BJ (cell line): ENCODE measurements around the gene HDLBP. TPM values are rescaled to one million over a fixed set of nuclear protein-coding genes. Genes with fewer than 3 reads are reported as not detected.

Experiments
- CTCF ChIA-PET: fragments of 350-600 bp; formaldehyde crosslinking; extraction: SDS; loops from one replicate; lab custom pipeline; 2021; ENCODE audit warnings: antibody characterized with exemption, inconsistent platforms; lab: Yijun Ruan, JAX
- POLR2A ChIA-PET: fragments of 300-600 bp; sonication (Branson Sonifier 250); formaldehyde crosslinking; extraction: SDS; loops from one replicate; lab custom pipeline; 2021; ENCODE audit warnings: antibody characterized with exemption; lab: Charles Lee
- DNase-seq: peaks from one replicate; pipeline ENCODE4 v3.0.0-alpha.2; 2011; ENCODE audit warnings: low read depth
- H3K27me3 ChIP-seq: 2 replicates; pipeline ENCODE4 v1.6.0; 2011; ENCODE audit warnings: low read length; ENCODE audit not compliant: control insufficient read depth, insufficient read depth
- H3K36me3 ChIP-seq: 2 replicates; pipeline ENCODE4 v1.5.1; 2011; ENCODE audit warnings: low read length; ENCODE audit not compliant: control insufficient read depth, insufficient read depth
- H3K4me3 ChIP-seq: 2 replicates; pipeline ENCODE4 v1.5.1; 2011; ENCODE audit warnings: low read depth, mild to moderate bottlenecking, control low read depth, low read length
- CTCF ChIP-seq: IDR thresholded peaks from 2 replicates; pipeline ENCODE4 v1.5.1; 2011; ENCODE audit warnings: low read depth, mild to moderate bottlenecking, control low read depth, inconsistent platforms, low read length, moderate library complexity; ENCODE audit not compliant: insufficient read depth
- polyA plus RNA-seq: library from polyadenylated mRNA; depleted of rRNA; stranded (reverse); fragments of >200 nt; gene quantifications from 2 replicates; pipeline ENCODE4 v1.2.3, GENCODE V29; 2011

The HDLBP gene
- polyA plus RNA-seq, 1 experiment = 948 TPM

- TF ChIP-seq CTCF = no peak
- DNase-seq = no peak
- Histone ChIP-seq H3K27me3 (no peaks in the 10 kb centered on the region), H3K4me3 (no peak overlapping the region), H3K36me3 (peaks cover 30% of the 10 kb centered on the region)
- POLR2A ChIA-PET = no interaction called here
- CTCF ChIA-PET = interaction anchor here (0.5 to 1.5 kb wide), 5 partner anchors 8 to 417 kb away, joined by 3 to 4 read pairs (median 4); no protein-coding TSS in a partner anchor
Measured at GRCh38 chr2:241268306-241268705, 47.2 kb downstream of the HDLBP start.

GRCh38 chr2:241267249-241268067 is 48.0 kb downstream of the HDLBP start:
- H3K27me3 ChIP-seq = no peaks in the 10 kb centered on the region
- no peak for DNase-seq
- CTCF ChIA-PET = interaction anchor here (1.0 to 1.5 kb wide), 3 partner anchors 7 to 392 kb away, joined by 3 to 4 read pairs (median 3); no protein-coding TSS in a partner anchor
- H3K4me3 ChIP-seq = no peak overlapping the region
- no peak for TF ChIP-seq CTCF
- peaks cover 37% of the 10 kb centered on the region for H3K36me3 ChIP-seq
- POLR2A ChIA-PET = no interaction called here

GRCh38 chr2:241265506-241265905 is 50.0 kb downstream of the HDLBP start:
- H3K4me3 ChIP-seq = no peak overlapping the region
- TF ChIP-seq CTCF = no peak
- no peak for DNase-seq
- CTCF ChIA-PET = no interaction called here
- POLR2A ChIA-PET = no interaction called here
- no peaks in the 10 kb centered on the region for H3K27me3 ChIP-seq
- H3K36me3 ChIP-seq = peaks cover 48% of the 10 kb centered on the region

GRCh38 chr2:241263061-241263460 is 52.4 kb downstream of the HDLBP start:
- POLR2A ChIA-PET = no interaction called here
- no peak overlapping the region for H3K4me3 ChIP-seq
- H3K27me3 ChIP-seq = no peaks in the 10 kb centered on the region
- H3K36me3 ChIP-seq = peaks cover 50% of the 10 kb centered on the region
- TF ChIP-seq CTCF = no peak
- CTCF ChIA-PET = no interaction called here
- no peak for DNase-seq

GRCh38 chr2:241261628-241262027 is 53.8 kb downstream of the HDLBP start:
- H3K27me3 ChIP-seq = no peaks in the 10 kb centered on the region
- H3K4me3 ChIP-seq = no peak overlapping the region
- TF ChIP-seq CTCF = no peak
- no peak for DNase-seq
- H3K36me3 ChIP-seq = peaks cover 47% of the 10 kb centered on the region
- POLR2A ChIA-PET = no interaction called here
- CTCF ChIA-PET = no interaction called here
